Stimulated activated CD8-positive, alpha-beta memory T cell treated with anti-CD3 and anti-CD28 coated beads, Interleukin-4, amount 100 ng/mL, for 48 hours (primary cell): ENCODE measurements around the gene TMEM181.
A peak's percentile ranks its signal among the peaks of the same experiment; 100 is the strongest.

Experiments
- DNase-seq: peaks from one replicate; pipeline ENCODE4 v3.0.0-alpha.2; 2020

The TMEM181 gene

DNA sequence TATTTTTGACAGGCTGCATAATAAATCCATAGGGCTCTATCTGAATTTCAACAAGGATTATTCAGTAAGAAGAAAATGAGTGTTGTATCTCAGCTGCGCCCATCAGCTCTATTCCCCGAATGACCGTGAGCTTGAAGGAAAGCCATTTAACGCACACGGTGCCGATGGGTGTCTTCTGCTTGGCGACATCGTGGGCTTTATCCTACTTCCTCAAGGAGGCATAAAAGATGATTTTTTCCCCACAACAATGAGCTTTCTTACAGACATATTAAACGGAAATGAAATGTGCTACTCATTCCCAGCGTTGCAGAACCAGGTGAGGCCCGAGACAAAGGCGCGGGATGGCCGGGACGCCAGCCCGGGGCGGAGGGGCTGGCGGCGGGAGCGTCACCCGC lies 83.9 kb downstream of the TMEM181 start:
- DNase-seq = no peak

DNA sequence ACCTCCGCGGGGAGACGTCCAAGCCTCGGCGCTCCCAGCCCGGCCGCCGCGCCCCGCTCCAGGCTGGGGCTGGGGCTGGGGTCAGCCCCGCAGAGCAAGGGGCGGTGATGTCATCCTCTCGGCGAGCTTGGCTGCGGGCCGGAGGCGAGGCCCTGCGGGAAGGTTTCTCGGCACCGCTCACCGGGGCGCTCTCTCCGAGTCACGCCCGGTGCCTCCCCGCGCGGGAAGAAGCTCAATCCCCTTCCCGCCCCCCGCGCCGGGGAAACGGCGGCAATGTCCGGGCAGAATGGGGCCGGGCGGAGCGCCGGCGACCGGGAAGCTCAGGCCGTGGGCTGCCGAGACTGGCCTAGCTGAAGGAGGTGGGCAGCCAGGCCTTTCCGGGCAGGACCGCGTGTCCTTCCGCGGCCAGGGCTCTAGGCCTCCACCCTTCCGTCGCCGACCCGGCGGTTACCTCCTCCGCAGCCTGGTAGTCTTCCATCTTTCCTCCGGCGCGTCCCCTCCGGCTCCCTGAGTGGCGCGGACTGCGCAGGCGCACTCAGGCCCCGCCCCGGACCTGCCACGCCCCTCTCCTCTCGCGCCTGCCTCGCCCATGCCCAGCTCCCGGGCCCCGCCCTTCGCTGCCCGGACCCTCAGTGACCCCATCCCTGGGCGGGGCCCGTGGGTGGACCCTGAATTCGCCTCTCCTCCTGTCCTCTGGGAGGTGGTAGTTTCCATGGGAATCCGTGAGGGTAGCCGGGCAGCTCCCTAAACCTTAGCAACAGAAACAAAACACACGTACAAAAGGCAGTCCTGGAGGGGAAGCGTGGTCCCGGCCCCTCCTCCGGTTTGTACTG lies 84.6 kb downstream of the TMEM181 start, which contains the start of gene DYNLT1:
DYNLT1 (minus strand) TSS at position 513 of the 833 bp plus-strand sequence; CDS start at position 478, 35 bp downstream.
- DNase-seq = peak; percentile 97

DNA sequence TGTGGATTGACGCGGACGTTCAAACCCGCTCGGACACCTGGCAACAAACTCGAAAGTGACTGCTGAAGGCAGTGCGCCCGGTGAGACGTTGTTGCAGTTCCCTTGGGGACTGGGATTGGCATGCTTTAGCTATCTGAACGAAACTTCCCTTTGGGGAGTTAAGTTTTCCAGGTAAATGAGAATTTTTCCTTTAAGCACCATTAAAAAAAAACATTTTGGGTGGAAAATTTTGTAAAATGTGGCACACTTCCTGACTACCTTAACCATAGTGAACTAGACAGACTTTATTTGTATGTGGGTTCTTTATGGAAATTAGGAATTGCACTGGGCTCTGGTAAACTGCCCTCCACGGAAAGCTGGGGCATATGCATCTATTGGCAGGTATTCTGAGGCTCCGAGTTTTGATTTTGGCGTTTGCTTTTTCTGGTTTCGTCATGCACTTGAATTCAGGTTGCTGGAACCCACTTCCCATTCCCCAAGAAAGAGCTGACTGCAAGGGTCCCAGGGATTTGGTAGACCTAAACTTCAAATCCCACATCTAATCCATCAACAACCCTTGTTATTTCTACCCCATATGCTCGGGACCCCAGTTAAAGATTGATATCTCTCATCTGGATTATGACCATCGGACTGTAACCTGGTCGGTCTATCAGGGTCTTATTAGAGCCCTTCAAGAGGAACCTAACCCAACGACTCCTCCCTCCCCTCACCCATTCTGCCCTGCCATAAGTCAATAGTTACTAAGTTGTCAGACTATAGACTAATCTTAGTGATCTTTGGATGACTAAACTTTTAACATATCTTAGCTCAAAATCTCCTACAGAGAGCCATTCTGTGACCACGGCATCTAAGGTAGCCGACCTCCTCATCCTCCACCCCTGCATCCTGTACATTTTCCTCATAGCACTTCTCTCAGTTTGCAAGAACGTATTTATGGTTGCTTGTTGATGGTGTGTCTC lies 85.5 kb downstream of the TMEM181 start:
- DNase-seq = peak; percentile 51

DNA sequence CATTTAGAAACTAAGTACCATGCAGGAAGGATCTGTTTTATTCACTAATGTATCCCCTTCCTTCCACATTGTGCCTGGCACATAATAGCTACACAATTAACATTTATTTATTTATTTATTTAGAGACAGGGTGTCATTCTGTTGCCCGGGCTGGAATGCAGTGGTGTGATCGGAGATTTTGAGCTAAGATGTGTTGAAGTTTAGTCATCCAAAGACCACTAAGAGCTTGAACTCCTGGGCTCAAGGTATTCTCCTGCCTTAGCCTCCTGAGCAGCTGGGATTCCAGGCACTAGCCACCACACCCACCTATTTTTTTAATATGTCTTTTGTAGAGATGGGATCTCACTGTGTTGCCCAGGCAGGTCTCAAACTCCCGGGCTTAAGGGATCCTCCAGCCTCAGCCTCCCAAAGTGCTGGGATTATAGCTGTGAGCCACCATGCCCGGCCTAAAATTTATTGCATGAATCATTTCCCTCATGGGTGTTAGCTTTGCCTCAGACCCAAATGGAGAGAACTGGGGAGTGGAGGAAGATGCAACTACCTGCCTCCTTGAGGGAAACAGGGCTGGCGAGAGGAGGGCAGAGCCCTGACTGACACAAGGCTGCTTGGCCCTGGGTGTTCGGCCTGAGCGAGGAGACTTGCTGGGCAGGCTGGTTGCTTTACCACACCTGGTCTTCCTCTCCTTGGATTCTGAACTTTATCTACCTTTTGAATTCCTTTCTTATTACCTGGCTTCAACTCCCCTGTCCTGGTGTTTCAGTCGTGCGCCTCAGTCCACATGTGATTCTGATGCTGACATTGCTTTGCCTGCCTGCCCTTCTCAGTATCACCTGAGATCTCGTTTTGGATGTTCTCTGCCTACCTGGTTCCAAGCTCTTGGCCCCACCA lies 86.4 kb downstream of the TMEM181 start:
- DNase-seq = peak; percentile 34

DNA sequence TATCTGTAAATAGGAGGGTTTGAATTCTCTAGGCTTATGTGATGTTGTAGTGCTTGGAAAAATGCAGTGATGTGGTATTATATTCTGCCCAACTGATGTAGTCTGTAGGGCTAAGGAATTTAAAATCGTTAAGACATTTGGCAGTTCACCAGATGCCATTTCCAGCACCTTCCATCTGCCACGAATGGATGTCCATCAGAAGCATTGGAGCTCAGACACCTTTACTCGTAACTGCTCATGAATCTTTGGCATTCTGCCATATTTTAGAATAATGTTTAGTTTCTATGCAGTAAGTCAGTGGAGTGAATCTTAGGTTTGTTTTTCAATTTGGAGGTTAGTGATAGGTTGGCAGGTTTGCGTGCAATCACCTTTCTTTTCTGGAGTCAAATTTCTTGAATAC lies 87.6 kb downstream of the TMEM181 start:
- DNase-seq = peak; percentile 16

DNA sequence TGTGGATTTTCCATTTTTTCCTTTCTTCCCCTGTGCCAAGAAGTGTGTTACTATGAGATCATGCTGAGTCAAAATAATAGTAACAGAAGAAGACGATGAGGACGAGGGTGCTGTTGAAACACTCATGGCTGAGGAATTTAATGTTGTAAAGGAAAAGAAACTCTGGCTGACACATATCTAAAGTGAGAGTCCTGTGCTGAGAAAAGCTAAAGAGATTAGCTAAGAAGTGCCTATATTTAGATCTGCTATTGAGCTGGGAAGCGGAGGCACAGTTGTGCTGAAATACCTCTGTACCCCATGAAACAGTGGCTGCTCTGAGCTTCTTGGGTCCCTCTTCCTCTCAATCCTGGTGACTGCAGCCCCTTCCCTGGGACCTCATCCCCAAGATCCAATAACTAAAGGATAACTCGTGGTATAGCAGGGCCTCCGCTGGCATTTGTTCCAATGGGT lies 88.8 kb downstream of the TMEM181 start:
- peak; percentile 48 for DNase-seq

DNA sequence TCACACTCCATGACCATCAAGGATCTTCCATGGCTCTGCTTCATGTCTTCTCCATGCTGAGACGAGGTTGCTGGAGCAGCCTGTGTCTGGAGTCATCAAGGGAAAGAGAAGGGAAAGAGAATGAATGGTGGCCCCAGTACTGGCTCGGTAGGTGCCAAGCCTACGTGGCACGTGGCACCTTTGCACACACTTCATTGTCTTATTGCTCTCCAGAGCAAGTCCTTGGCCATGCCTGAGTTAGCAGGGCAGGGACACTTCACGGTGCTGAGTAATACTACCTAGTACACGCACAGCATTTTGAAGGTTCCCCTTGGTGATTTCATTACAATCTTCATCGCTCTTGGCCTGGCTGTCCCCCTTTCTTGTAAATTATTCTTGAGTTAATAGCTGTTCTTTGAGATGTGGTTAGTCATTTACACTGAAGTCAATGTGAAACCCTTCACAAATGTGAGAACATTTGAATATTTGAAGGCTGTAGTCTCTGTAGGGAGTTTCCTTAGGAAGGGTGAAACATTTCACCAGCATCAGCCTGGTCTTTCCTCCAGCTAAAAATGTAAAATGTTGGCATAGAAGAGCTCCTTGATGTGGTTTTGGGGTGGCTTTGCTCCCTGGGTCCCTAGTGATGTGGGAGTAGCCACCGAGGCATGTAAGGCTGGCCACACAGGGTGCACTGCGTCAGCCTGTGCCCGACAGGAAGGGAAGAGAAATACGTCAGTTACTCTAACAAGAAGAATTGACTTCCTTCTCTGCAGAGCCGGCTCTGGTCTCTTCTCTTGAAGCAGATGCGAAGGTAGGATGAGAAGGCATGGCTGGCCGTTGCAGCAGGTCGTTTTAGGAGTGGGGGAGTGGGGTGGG lies 89.6 kb downstream of the TMEM181 start, which contains the start of gene SYTL3:
SYTL3 (plus strand) TSS at position 766 of the 855 bp plus-strand sequence. CDS start 13,215 bp downstream, outside the sequence.
- peak; percentile 88 for DNase-seq

DNA sequence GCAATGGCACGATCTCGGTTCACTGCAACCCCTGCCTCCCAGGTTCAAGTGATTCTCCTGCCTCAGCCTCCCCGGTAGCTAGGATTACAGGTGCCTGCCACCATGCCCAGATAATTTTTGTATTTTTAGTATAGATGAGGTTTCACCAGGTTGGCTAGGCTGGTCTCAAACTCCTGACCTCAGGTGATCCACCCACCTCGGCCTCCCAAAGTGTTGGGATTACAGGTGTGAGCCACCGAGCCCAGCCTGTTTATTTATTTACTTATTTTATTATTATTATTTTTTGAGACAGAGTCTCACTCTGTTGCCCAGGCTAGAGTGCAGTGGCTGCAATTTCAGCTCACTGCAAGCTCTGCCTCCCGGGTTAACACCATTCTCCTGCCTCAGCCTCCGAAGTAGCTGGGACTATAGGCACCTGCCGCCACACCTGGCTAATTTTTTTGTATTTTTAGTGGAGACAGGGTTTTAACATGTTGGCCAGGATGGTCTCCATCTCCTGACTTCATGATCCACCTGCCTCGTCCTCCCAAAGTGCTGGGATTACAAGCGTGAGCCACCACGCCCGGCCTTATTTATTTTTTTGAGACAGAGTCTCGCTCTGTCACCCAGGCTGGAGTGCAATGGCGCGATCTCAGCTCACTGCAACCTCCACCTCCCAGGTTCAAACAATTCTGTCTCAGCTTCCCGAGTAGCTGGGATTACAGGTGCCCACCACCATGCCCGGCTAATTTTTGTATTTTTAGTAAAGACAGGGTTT lies 92.3 kb downstream of the TMEM181 start:
- DNase-seq = peak; percentile 25

DNA sequence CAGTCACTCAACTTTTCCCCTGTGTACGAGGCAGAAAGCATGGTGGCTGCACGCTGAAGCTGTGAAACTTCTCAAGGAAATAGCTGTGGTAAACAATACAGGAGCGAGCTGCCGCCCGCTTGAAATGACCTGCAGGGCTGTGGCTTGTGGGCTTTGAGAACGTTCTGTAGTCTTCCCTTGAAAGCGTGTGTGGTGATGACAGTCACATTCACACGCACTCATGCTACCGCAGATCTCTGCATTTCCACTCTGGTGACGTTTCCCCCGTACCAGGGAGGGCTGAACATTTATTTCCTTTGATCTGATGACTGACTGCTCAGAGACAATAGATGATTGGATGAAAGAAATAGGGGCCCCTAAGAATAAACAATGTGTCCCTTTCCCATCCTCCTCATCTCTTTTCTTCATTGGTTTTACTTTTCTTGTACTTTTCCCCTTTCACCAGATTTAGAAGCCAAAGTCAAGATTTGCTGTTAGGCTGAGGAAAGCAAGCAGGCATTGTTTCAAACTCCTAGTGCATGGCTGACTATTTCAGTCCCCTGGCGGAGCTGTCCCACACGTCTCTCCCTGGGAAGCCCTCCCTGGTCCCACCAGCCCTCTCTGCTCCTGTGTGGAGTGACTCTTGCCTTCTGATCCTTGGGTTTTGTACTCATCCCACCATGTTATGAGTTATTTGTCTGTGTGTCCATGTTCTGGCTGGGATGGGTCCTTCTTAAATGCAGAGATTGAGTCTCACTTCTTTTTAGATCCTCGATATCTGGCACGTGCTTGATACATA lies 93.9 kb downstream of the TMEM181 start:
- peak; percentile 88 for DNase-seq

DNA sequence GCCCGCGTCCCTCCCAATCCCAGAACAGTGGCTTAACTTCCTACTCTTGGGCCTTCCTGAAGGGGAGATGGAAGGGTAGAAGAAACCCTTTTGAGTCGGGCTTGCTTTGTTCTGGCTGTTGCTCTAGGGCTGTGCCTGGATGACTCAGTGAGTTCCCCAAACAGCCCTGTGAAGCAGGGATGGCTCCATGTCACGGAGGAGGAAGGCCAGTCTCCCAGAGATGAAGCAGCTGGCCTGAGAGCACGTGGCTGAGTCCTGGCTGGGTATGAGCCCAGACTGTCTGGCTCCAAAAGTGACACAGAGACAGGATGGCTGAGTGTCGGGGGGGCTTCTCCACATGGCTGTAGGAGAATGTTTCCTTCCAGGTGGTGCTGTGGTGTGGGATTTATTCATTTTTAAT lies 94.6 kb downstream of the TMEM181 start:
- DNase-seq = peak; percentile 36

DNA sequence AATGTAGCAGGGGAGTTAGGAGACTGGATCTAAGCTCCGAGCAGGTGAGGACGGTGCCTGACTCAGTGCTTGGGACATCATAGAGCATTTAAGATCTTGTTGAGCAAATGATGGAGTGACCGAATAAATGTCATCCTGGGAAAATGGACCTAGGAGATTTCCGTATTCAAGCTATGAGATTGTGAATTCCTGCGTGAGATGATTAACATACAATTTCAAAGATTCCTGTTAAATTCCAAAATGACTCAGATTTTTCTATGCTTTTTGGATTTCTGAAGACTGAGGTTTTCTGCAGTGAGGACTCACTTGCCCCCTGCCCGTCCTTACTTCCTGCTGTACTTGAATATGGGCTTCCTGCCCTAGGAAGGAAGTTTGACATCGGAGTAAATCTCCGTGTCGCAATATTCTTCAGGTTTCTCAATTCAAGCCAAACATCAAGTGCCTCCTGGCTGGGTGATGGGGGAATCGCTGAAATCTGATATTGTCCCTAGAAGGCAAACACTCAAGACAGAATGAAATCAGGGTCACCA lies 95.1 kb downstream of the TMEM181 start:
- DNase-seq = peak; percentile 24

DNA sequence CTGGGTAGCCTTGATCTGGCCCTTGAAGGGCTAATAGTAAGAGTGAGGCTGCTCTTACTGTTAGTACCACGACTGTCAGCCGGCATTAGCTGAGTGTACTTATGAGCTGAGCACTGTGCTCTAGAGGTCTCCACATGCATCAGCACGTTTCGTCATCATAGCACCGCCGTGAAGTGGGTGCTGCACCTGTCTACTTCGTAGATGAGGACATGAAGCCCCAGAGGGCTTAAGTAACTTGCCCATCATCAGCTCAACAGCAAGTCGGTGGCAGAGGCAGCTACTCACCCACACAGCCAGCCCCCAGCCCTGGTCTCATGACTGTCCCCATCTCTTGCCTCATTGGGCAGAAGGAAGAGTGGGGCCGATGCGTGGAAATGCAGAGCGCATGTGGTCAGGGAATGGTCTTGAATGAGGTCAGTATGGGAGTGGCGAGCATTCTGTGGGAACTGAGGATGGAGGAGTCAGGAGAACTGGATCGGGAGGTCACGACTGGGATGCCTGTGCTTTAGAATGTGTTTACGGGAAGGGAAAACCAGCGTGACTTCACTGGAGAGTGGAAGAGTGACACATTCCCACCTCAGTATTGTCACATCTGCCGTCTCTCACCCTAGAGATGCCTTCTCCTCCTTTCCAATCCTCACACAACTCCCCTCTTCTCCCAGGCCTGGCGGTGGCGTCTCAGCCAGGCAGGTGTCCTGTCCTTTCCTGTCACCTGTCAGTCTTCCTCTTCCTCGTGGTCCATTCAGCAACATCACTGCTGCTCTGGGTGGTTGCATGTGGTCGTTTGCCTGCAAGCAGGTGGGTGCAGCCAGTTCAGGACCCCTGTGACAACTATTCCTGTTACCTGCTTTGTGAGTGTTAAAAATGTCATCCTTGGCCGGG lies 95.9 kb downstream of the TMEM181 start:
- DNase-seq = peak; percentile 28

DNA sequence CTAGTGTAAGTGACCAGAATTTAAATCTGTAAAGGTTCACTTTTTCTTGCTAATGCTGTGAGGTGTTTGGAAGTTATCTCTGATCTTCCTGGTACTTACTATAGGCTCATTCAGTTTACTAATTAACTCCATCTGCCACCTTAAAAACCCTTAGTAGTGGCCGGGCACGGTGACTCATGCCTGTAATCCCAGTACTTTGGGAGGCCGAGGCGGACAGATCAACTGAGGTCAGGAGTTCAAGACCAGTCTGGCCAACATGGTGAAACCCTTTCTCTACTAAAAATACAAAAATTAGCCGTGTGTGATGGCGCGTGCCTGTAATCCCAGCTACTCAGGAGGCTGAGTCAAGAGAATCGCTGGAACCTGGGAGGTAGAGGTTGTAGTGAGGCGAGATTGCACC lies 97.1 kb downstream of the TMEM181 start:
- DNase-seq = peak; percentile 25

DNA sequence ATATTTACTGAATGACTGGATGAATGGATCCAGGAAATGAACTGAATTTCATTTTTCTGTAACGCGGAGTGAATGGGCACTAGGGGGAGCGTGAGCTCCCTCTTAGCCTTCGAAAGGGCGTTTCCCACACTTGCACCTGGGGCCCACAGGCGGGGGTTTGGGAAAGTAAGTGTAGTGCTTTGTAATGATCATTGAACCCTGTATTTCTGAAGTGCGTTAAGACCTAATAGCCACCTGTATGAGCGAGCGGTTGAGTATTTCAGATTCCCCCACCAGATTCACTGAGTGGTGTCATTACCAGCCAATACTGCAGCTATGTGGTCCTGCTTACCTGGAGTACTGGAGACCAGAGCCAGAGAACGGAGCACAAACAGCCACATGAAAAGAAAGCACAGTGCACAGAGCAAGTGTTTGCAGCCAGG lies 100.5 kb downstream of the TMEM181 start:
- peak; percentile 45 for DNase-seq

DNA sequence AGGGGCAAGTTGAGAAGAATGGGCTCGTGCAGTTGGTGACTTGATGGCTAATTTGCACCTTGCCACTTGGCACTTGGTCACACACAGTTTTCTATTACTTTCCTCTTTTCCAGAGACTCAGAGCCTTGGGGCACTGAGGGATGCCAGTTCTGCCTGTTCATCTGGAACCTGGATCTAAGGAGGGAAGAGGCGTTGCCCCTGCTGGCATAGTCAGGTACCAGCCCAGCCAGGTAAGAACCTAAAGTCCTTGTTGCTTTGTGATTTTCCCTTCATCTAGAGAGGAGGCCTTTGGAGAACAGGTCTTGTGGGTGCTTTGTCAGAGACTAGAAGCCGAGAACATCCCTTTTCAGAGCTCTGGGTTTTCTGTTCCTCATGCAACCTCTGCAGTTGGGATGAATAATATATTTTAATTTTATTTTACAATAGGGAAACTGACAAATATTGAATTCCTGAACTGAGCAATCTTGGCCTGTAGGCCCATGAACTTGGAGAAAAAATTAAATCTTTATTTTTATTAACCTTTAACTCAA lies 101.3 kb downstream of the TMEM181 start:
- DNase-seq = peak; percentile 23

DNA sequence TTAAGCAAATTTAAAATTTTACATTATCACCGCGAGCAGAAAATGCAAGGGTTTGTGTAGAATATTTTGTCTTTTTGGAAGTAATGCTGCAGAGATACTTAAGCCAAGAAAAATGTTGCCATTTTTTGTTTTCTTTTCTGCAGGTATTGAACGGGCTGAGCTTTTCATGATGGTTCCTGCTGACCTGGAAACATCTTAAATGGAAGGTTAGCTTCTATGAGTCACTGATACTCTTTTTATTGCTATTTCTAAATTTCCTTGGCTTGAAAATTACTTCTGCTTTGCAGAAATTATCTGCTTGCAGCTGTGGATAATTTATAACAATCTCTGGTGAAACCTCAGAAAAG lies 102.7 kb downstream of the TMEM181 start:
- DNase-seq = no peak

DNA sequence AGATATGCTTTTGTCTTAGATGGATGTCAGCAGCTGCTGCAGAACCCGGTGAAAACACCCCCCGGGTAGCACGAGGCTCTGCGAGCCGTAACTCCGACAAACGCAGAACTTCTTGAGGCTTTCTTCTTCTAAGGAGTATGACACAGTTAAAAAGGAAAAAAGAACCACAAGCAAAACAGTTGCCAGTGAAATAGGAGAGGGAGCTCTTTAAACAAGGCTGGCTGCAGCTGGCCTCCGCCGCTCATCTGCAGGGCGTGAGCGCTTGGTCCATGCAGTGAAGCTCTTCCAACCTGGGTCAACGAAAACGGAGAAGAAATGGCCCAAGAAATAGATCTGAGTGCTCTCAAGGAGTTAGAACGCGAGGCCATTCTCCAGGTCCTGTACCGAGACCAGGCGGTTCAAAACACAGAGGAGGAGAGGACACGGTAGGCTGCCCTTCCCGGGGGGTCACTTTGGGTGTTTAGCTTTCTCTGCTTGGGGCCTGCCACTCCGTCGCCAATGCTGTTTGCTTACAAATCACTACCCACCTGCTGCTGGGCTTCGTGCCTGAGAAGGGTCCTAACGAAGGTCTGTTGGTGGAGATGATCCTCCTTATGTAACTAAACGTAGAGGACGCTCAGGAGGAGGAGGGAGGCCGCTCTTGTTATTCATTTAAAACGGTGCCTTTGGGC lies 103.2 kb downstream of the TMEM181 start:
- DNase-seq = peak; percentile 19
